HepG2 (cell line): ENCODE measurements around the gene ANKRD65. TPM values are rescaled to one million over a fixed set of nuclear protein-coding genes. Genes with fewer than 3 reads are reported as not detected.

ENCODE experiments used
- ATAC-seq: fragments of 200-7000 bp; cut with Tn5 transposase; 3 replicates; pipeline ENCODE4 v1.9.1; 2020; ENCODE audit warnings: mild to moderate bottlenecking, moderate library complexity
- BruUV-seq: library from RNA; stranded (reverse); fragments of 400-500 nt; replicated peaks from 2 replicates; lab custom pipeline; 2021; lab: Mats Ljungman, UMichigan
- CTCF ChIA-PET: fragments of 300-600 bp; formaldehyde crosslinking; extraction: SDS; loops from one replicate; lab custom pipeline; 2021; ENCODE audit warnings: low total read pairs, inconsistent platforms, low intra/inter-chr PET ratio; lab: Yijun Ruan, JAX
- POLR2A ChIA-PET: fragments of 350-600 bp; sonication (Branson Sonifier 250); formaldehyde crosslinking; loops from one replicate; lab custom pipeline; 2020; ENCODE audit warnings: antibody characterized with exemption, inconsistent platforms; lab: Yijun Ruan, JAX
- DNase-seq: peaks from one replicate; pipeline ENCODE4 v3.0.0-alpha.2; 2015; ENCODE audit warnings: low spot score
- FAIRE-seq: peaks from 3 replicates; lab custom pipeline; 2011; peaks lifted over from hg19 to GRCh38; lab: Jason Lieb, UNC
- H2AFZ ChIP-seq: one replicate; pipeline ENCODE4 v1.6.1; 2011; ENCODE audit warnings: low read length, inconsistent platforms
- H3K27ac ChIP-seq: fragments of 300-600 bp; 3 replicates; pipeline ENCODE4 v1.8.0; 2011; ENCODE audit warnings: mixed run types, mild to moderate bottlenecking, mixed read lengths, low read length, inconsistent platforms; ENCODE audit not compliant: insufficient read depth; ENCODE audit errors: extremely low read length
- H3K27me3 ChIP-seq, 2 experiments: fragments of 200-600 bp in 1 of 2; 2 replicates in 1 of 2; 3 replicates in 1 of 2; pipeline versions ENCODE4 v1.6.0 to v1.8.0; 2011; ENCODE audit warnings: low read length in 2 of 2, mild to moderate bottlenecking in 2 of 2, moderate library complexity in 2 of 2, inconsistent platforms in 1 of 2; ENCODE audit not compliant: insufficient read depth in 2 of 2, control insufficient read depth in 1 of 2
- H3K36me3 ChIP-seq, 2 experiments: fragments of 200-600 bp in 1 of 2; replicated peaks in 1 of 2; 2 replicates in 1 of 2; 3 replicates in 1 of 2; pipeline versions ENCODE4 v1.5.1 to v1.8.0; 2011; ENCODE audit warnings: low read length in 2 of 2, inconsistent platforms in 1 of 2; ENCODE audit not compliant: insufficient read depth in 2 of 2, control insufficient read depth in 1 of 2
- H3K4me1 ChIP-seq: 2 replicates; pipeline ENCODE4 v1.5.1; 2012; ENCODE audit warnings: low read length, inconsistent platforms; ENCODE audit not compliant: insufficient read depth
- H3K4me2 ChIP-seq: 2 replicates; pipeline ENCODE4 v1.6.0; 2011; ENCODE audit warnings: low read depth, low read length, inconsistent platforms
- H3K4me3 ChIP-seq, 3 experiments: fragments of 200-600 bp in 1 of 3; sonication (generic), shearing (Covaris generic) in 1 of 3; replicated peaks in 1 of 3; 2 replicates each; pipeline ENCODE4 v1.5.1; 2011 to 2016; ENCODE audit warnings: low read length in 3 of 3, inconsistent platforms in 2 of 3, low read depth in 2 of 3, mild to moderate bottlenecking in 2 of 3, control low read depth in 1 of 3, mixed read lengths in 1 of 3; ENCODE audit not compliant: insufficient read depth in 1 of 3
- H3K79me2 ChIP-seq: one replicate; pipeline ENCODE4 v1.6.1; 2011; ENCODE audit warnings: low read length, inconsistent platforms; ENCODE audit not compliant: insufficient read depth
- H3K9ac ChIP-seq: 2 replicates; pipeline ENCODE4 v1.6.0; 2011; ENCODE audit warnings: mild to moderate bottlenecking, low read depth, low read length, inconsistent platforms; ENCODE audit not compliant: insufficient read depth
- H3K9me3 ChIP-seq: 2 replicates; pipeline ENCODE4 v1.5.1; 2012; ENCODE audit warnings: mild to moderate bottlenecking, low read length
- H4K20me1 ChIP-seq: 2 replicates; pipeline ENCODE4 v1.6.0; 2011; ENCODE audit warnings: inconsistent platforms, mild to moderate bottlenecking, low read length, moderate library complexity; ENCODE audit not compliant: insufficient read depth
- AKAP8 ChIP-seq: sonication (generic); formaldehyde crosslinking; IDR thresholded peaks from 2 replicates; pipeline ENCODE4 v1.5.1; 2020; ENCODE audit warnings: mild to moderate bottlenecking, missing genetic modification reagents
- ARNT ChIP-seq: fragments of 450-650 bp; IDR thresholded peaks from 2 replicates; pipeline ENCODE4 v1.6.1; 2017
- BATF2 ChIP-seq: sonication (generic); formaldehyde crosslinking; IDR thresholded peaks from 2 replicates; pipeline ENCODE4 v1.8.0; 2022; ENCODE audit warnings: mild to moderate bottlenecking, missing genetic modification reagents, moderate library complexity
- DR1 ChIP-seq: sonication (generic); formaldehyde crosslinking; IDR thresholded peaks from 2 replicates; pipeline ENCODE4 v1.8.0; 2021; ENCODE audit warnings: mild to moderate bottlenecking, missing genetic modification reagents, inconsistent platforms
- GLI4 ChIP-seq: sonication (generic); formaldehyde crosslinking; IDR thresholded peaks from 2 replicates; pipeline ENCODE4 v1.5.1; 2020; ENCODE audit warnings: missing genetic modification reagents, mild to moderate bottlenecking, moderate library complexity, borderline replicate concordance
- GZF1 ChIP-seq: sonication (generic); formaldehyde crosslinking; IDR thresholded peaks from 2 replicates; pipeline ENCODE4 v1.5.1; 2020; ENCODE audit warnings: mild to moderate bottlenecking, missing genetic modification reagents
- HNRNPLL ChIP-seq: fragments of 200-400 bp; formaldehyde crosslinking; IDR thresholded peaks from 2 replicates; pipeline ENCODE4 v1.6.1; 2017; ENCODE audit warnings: mild to moderate bottlenecking, low read depth, low read length; ENCODE audit not compliant: poor library complexity, severe bottlenecking
- HOXA3 ChIP-seq: sonication (generic); formaldehyde crosslinking; IDR thresholded peaks from 2 replicates; pipeline ENCODE4 v1.5.0; 2020; ENCODE audit warnings: missing genetic modification reagents
- LCORL ChIP-seq, 2 experiments: fragments of 450-650 bp in 1 of 2; sonication (generic) in 1 of 2; formaldehyde crosslinking in 1 of 2; IDR thresholded peaks; 2 replicates each; pipeline versions ENCODE4 v1.5.0 to v1.6.1; 2017 to 2020; ENCODE audit warnings: antibody characterized with exemption in 1 of 2, missing genetic modification reagents in 1 of 2
- MBNL3 ChIP-seq: fragments of 250-450 bp; sonication (Bioruptor Pico); conservative IDR thresholded peaks from 2 replicates; pipeline ENCODE4 v1.8.0; 2022; ENCODE audit warnings: mild to moderate bottlenecking, inconsistent platforms
- SPEN ChIP-seq: sonication (generic); formaldehyde crosslinking; IDR thresholded peaks from 2 replicates; pipeline ENCODE4 v1.5.1; 2020; ENCODE audit warnings: low read depth, mild to moderate bottlenecking, missing genetic modification reagents
- SYNCRIP ChIP-seq: fragments of 200-400 bp; formaldehyde crosslinking; IDR thresholded peaks from 2 replicates; pipeline ENCODE4 v1.6.1; 2018; ENCODE audit warnings: mild to moderate bottlenecking, low read depth, low read length; ENCODE audit not compliant: insufficient read depth
- ZBTB42 ChIP-seq: sonication (generic); formaldehyde crosslinking; IDR thresholded peaks from 2 replicates; pipeline ENCODE4 v1.5.0; 2020; ENCODE audit warnings: mild to moderate bottlenecking, missing genetic modification reagents
- ZNF274 ChIP-seq: sonication (generic); formaldehyde crosslinking; IDR thresholded peaks from 2 replicates; pipeline ENCODE4 v1.5.1; 2020; ENCODE audit warnings: mild to moderate bottlenecking, missing genetic modification reagents
- ZNF296 ChIP-seq: sonication (generic); formaldehyde crosslinking; conservative IDR thresholded peaks from 2 replicates; pipeline ENCODE4 v1.5.0; 2020; ENCODE audit warnings: mild to moderate bottlenecking, missing genetic modification reagents
- ZNF746 ChIP-seq: sonication (generic); formaldehyde crosslinking; IDR thresholded peaks from 2 replicates; pipeline ENCODE4 v1.8.0; 2022; ENCODE audit warnings: mild to moderate bottlenecking, missing genetic modification reagents
- ZNF883 ChIP-seq: sonication (generic); formaldehyde crosslinking; IDR thresholded peaks from 2 replicates; pipeline ENCODE4 v1.5.1; 2020; ENCODE audit warnings: mild to moderate bottlenecking, missing genetic modification reagents; ENCODE audit errors: not compliant biosample characterization
- WGBS: methylation state at CpG from one replicate; pipeline ENCODE4 v1.1.6; 2017; ENCODE audit warnings: low lambda C conversion rate; 5-methylcytosine and 5-hydroxymethylcytosine counted together
- in situ Hi-C: cut with HindIII; loops from 2 replicates; pipeline ENCODE4 v1.10.0; 2017; ENCODE audit warnings: low pct_unique_long_range_greater_than_20kb; ENCODE audit not compliant: extremely low pct_ligation_motif_present
- intact Hi-C: fragments of 100-400 bp; cut with micrococcal nuclease; formaldehyde crosslinking; loops from one replicate; pipeline ENCODE4 v1.10.0; 2022; ENCODE audit not compliant: unreplicated experiment
- polyA plus RNA-seq, 8 experiments: library from polyadenylated mRNA; depleted of rRNA in 3 of 8; stranded (reverse) in 7 of 8; unstranded in 1 of 8; fragments of >200 nt; fragmentation: Illumina TruSeq in 4 of 8; extraction: Trizol in 4 of 8; gene quantifications; 2 replicates each; pipeline versions ENCODE4 v1.2.1 to v1.2.3, GENCODE V29; 2011 to 2016; ENCODE audit warnings: low read depth in 4 of 8, missing spikeins in 1 of 8, mixed read lengths in 1 of 8; ENCODE audit not compliant: insufficient read depth in 1 of 8
- total RNA-seq, 5 experiments: library from RNA; depleted of rRNA; stranded (reverse); fragments of >200 nt; fragmentation: Illumina TruSeq; extraction: Trizol; gene quantifications; 2 replicates each; pipeline ENCODE4 v1.2.3, GENCODE V29; 2016; ENCODE audit warnings: low read depth in 1 of 5
- TF ChIP-seq, protein P1 (sequence below): sonication (generic); formaldehyde crosslinking; IDR thresholded peaks from 2 replicates; pipeline ENCODE4 v1.5.0; 2020; ENCODE audit warnings: mild to moderate bottlenecking, missing genetic modification reagents
- TF ChIP-seq, protein P2 (sequence below): fragments of 450-650 bp; IDR thresholded peaks from 2 replicates; pipeline ENCODE4 v1.6.1; 2017
- TF ChIP-seq, protein P3 (sequence below): sonication (generic); formaldehyde crosslinking; conservative IDR thresholded peaks from 2 replicates; pipeline ENCODE4 v1.8.0; 2022; ENCODE audit warnings: missing genetic modification reagents

The ANKRD65 gene
- total and polyA plus RNA-seq, 2 of the 13 experiments (the other 11 are each of a cell fraction or from before 2014, with no cell fraction given): 12.1 to 30.1 TPM

- ATAC-seq: no peak
- Histone ChIP-seq H3K9ac (peak overlapping the region; percentile 74), H3K36me3 (peaks cover 0 to 2% of the 10 kb centered on the region in 2 experiments; a peak in 1 of 5 replicates), H3K27ac (peak overlapping the region; percentile 20), H3K27me3 (no peaks in the 10 kb centered on the region), H3K4me3 (peak overlapping the region; percentile 72 to 88 (median 84)), H3K4me1 (peaks cover 58% of the 10 kb centered on the region), H2AFZ (no peak overlapping the region), H3K4me2 (peak overlapping the region; percentile 94), H4K20me1 (no peaks in the 10 kb centered on the region), H3K9me3 (no peaks in the 10 kb centered on the region), H3K79me2 (peaks cover 31% of the 10 kb centered on the region)
- ChIA-PET CTCF (no interaction called here), POLR2A (interaction anchor here (1.1 to 11.0 kb wide), 9 partner anchors 11 to 69 kb away, joined by 3 to 355 read pairs (median 7); partner anchors contain the start of genes ANKRD65, CCNL2 and MRPL20)
- in situ Hi-C loops (loop anchor here (5.0 kb wide), 1 partner anchor 34 kb away; no protein-coding TSS in a partner anchor), intact Hi-C loops (no loop called here)
- no CpG with 5 or more reads among the region's 7 CpGs for WGBS
- DNase-seq: no peak
- FAIRE-seq: no peak
- BruUV-seq: no TSS peak
- TF ChIP-seq, protein P1, sequence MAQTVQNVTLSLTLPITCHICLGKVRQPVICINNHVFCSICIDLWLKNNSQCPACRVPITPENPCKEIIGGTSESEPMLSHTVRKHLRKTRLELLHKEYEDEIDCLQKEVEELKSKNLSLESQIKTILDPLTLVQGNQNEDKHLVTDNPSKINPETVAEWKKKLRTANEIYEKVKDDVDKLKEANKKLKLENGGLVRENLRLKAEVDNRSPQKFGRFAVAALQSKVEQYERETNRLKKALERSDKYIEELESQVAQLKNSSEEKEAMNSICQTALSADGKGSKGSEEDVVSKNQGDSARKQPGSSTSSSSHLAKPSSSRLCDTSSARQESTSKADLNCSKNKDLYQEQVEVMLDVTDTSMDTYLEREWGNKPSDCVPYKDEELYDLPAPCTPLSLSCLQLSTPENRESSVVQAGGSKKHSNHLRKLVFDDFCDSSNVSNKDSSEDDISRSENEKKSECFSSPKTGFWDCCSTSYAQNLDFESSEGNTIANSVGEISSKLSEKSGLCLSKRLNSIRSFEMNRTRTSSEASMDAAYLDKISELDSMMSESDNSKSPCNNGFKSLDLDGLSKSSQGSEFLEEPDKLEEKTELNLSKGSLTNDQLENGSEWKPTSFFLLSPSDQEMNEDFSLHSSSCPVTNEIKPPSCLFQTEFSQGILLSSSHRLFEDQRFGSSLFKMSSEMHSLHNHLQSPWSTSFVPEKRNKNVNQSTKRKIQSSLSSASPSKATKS: no peak
- TF ChIP-seq ZNF274 (no peak), ZNF746 (CRISPR knock-in tag) (no peak), AKAP8 (CRISPR knock-in tag) (no peak), LCORL (IDR thresholded peaks at IDR 0.05) (no peak), LCORL (CRISPR knock-in tag; IDR thresholded peaks at IDR 0.05) (0 out of 2 replicates have a peak, but pooled peaks have one; percentile 6), DR1 (CRISPR knock-in tag) (no peak), GLI4 (CRISPR knock-in tag) (no peak; the same call in 1 of the 2 replicates), BATF2 (CRISPR knock-in tag) (no peak), MBNL3 (CRISPR knock-in tag) (no peak), HOXA3 (0 out of 2 replicates have a peak, but pooled peaks have one; percentile 1), ZBTB42 (CRISPR knock-in tag) (no peak), SPEN (no peak), HNRNPLL (no peak), ZNF296 (no peak), ZNF883 (CRISPR knock-in tag) (peak; percentile 5), SYNCRIP (no peak), ARNT (no peak), GZF1 (CRISPR knock-in tag) (no peak)
- TF ChIP-seq, protein P2, sequence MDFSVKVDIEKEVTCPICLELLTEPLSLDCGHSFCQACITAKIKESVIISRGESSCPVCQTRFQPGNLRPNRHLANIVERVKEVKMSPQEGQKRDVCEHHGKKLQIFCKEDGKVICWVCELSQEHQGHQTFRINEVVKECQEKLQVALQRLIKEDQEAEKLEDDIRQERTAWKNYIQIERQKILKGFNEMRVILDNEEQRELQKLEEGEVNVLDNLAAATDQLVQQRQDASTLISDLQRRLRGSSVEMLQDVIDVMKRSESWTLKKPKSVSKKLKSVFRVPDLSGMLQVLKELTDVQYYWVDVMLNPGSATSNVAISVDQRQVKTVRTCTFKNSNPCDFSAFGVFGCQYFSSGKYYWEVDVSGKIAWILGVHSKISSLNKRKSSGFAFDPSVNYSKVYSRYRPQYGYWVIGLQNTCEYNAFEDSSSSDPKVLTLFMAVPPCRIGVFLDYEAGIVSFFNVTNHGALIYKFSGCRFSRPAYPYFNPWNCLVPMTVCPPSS: no peak
- TF ChIP-seq, protein P3, sequence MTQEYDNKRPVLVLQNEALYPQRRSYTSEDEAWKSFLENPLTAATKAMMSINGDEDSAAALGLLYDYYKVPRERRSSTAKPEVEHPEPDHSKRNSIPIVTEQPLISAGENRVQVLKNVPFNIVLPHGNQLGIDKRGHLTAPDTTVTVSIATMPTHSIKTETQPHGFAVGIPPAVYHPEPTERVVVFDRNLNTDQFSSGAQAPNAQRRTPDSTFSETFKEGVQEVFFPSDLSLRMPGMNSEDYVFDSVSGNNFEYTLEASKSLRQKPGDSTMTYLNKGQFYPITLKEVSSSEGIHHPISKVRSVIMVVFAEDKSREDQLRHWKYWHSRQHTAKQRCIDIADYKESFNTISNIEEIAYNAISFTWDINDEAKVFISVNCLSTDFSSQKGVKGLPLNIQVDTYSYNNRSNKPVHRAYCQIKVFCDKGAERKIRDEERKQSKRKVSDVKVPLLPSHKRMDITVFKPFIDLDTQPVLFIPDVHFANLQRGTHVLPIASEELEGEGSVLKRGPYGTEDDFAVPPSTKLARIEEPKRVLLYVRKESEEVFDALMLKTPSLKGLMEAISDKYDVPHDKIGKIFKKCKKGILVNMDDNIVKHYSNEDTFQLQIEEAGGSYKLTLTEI (CRISPR knock-in tag): no peak
These were observed 15.6 kb upstream of the ANKRD65 start for GRCh38 chr1:1436630-1437032.
